ENCODE data around the gene MINDY2.

DNA sequence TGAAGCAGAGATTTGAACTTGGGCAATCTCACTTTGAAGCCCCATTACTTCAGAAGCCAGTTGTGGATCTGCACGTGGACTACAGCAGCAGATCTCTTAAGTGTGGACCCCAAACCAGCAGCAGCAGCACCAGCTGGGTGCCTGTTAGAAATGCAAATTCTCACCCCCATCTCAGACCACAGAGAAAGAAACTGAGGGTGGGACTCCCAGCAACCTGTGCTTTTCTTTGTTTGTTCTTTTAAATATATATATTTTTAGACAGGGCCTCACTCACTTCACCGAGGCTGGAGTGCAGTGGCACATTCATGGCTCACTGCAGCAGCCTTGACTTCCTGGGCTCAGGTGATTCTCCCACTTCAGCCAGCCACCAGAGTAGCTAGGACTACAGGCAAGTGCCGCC, 109.2 kb downstream of the MINDY2 start:
- TF ChIP-seq, protein P1, sequence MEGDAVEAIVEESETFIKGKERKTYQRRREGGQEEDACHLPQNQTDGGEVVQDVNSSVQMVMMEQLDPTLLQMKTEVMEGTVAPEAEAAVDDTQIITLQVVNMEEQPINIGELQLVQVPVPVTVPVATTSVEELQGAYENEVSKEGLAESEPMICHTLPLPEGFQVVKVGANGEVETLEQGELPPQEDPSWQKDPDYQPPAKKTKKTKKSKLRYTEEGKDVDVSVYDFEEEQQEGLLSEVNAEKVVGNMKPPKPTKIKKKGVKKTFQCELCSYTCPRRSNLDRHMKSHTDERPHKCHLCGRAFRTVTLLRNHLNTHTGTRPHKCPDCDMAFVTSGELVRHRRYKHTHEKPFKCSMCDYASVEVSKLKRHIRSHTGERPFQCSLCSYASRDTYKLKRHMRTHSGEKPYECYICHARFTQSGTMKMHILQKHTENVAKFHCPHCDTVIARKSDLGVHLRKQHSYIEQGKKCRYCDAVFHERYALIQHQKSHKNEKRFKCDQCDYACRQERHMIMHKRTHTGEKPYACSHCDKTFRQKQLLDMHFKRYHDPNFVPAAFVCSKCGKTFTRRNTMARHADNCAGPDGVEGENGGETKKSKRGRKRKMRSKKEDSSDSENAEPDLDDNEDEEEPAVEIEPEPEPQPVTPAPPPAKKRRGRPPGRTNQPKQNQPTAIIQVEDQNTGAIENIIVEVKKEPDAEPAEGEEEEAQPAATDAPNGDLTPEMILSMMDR (IDR thresholded peaks at IDR 0.05) = no peak
- no peak for TF ChIP-seq POLR2A (IDR thresholded peaks at IDR 0.05)
